ENCODE data around the gene PPIL4.
"Not testable (repeated sequence)": the region's sequence is repeated elsewhere in the genome, so short reads cannot be mapped to it uniquely, and the experiment has no call there.

Gene PPIL4

GRCh38 chr6:149515494-149515893 lies 30.3 kb downstream of the PPIL4 start:
- no peak for DNase-seq

GRCh38 chr6:149513915-149514314 lies 31.9 kb downstream of the PPIL4 start:
- DNase-seq, result peak; percentile 32

- DNase-seq, result no peak
Measured at GRCh38 chr6:149510793-149511512, 34.9 kb downstream of the PPIL4 start.

GRCh38 chr6:149508485-149508884 lies 37.4 kb downstream of the PPIL4 start:
- DNase-seq, result peak; percentile 12

GRCh38 chr6:149503872-149504271 lies 42.0 kb downstream of the PPIL4 start:
- no peak for DNase-seq

GRCh38 chr6:149503276-149503675 lies 42.6 kb downstream of the PPIL4 start:
- DNase-seq, result no peak

- DNase-seq, result no peak
Measured at GRCh38 chr6:149501768-149502167, 44.1 kb downstream of the PPIL4 start.

GRCh38 chr6:149501201-149501600 lies 44.6 kb downstream of the PPIL4 start:
- no peak for DNase-seq

GRCh38 chr6:149500096-149500495 lies 45.7 kb downstream of the PPIL4 start:
- no peak for DNase-seq

- peak; percentile 94 for DNase-seq
Measured at GRCh38 chr6:149499066-149499465, 46.8 kb downstream of the PPIL4 start.

GRCh38 chr6:149497365-149497764 lies 48.5 kb downstream of the PPIL4 start:
- no peak for DNase-seq

- peak; percentile 64 for DNase-seq
Measured at GRCh38 chr6:149496597-149496996, 49.2 kb downstream of the PPIL4 start.

GRCh38 chr6:149495349-149496016 lies 50.4 kb downstream of the PPIL4 start:
- not testable (repeated sequence) for DNase-seq

GRCh38 chr6:149494810-149495209 lies 51.0 kb downstream of the PPIL4 start:
- DNase-seq, result peak; percentile 13

- DNase-seq, result no peak
Measured at GRCh38 chr6:149493761-149494320, 52.0 kb downstream of the PPIL4 start.

GRCh38 chr6:149492798-149493343 lies 53.0 kb downstream of the PPIL4 start:
- no peak for DNase-seq

GRCh38 chr6:149489967-149490366 lies 55.9 kb downstream of the PPIL4 start:
- DNase-seq, result no peak

- no peak for DNase-seq
Measured at GRCh38 chr6:149488815-149489214, 57.0 kb downstream of the PPIL4 start.

- DNase-seq, result no peak
Measured at GRCh38 chr6:149487316-149487715, 58.5 kb downstream of the PPIL4 start.

GRCh38 chr6:149484733-149485700 lies 60.8 kb downstream of the PPIL4 start, which contains the start of gene ZC3H12D:
Gene ZC3H12D, minus strand, starts transcription at chr6:149485014. Its CDS starts 10,471 bp downstream, at chr6:149474543.
- peak; percentile 50 for DNase-seq

- no peak for DNase-seq
Measured at GRCh38 chr6:149483849-149484655, 61.8 kb downstream of the PPIL4 start.

Data from fibroblast of skin of back (primary cell).